ENCODE results near the gene ADGRG6. TPM values are rescaled to one million over a fixed set of nuclear protein-coding genes. Genes with fewer than 3 reads are reported as not detected.

ADGRG6 gene
- total RNA-seq, 1 experiment from 2014 or later: 0.49 TPM

GRCh38 chr6:142262231-142262630 is 39.6 kb upstream of the ADGRG6 start:
- no peaks in the 10 kb centered on the region for H3K4me1 ChIP-seq (ENCODE audit: insufficient read depth, low read length, poor library complexity, severe bottlenecking)
- ChIA-PET POLR2A (ENCODE audit: low non-redundant PET) (no interaction called here), CTCF (no interaction called here)

GRCh38 chr6:142265476-142265875 is 36.3 kb upstream of the ADGRG6 start:
- Histone ChIP-seq H3K27me3 (replicated peaks; ENCODE audit: insufficient read depth, low read depth, low read length, poor library complexity) (no peaks in the 10 kb centered on the region), H3K9me3 (ENCODE audit: low read depth, low read length, poor library complexity, severe bottlenecking) (no peaks in the 10 kb centered on the region), H3K4me3 (ENCODE audit: low read depth, low read length, poor library complexity, severe bottlenecking) (no peak overlapping the region), H3K4me1 (ENCODE audit: insufficient read depth, low read length, poor library complexity, severe bottlenecking) (no peaks in the 10 kb centered on the region), H3K27ac (ENCODE audit: low read depth, low read length, poor library complexity, severe bottlenecking) (no peak overlapping the region), H3K36me3 (ENCODE audit: insufficient read depth, low read length, poor library complexity, severe bottlenecking) (no peaks in the 10 kb centered on the region)
- POLR2A ChIA-PET (ENCODE audit: low non-redundant PET): interaction anchor here (0.6 kb wide), 1 partner anchor 406 kb away, joined by 3 read pairs; no protein-coding TSS in a partner anchor
- no peak for DNase-seq (ENCODE audit: low spot score)
- intact Hi-C loops (cut with micrococcal nuclease; ENCODE audit: unreplicated experiment): no loop called here
- TF ChIP-seq EZH2 (IDR thresholded peaks at IDR 0.05; ENCODE audit: borderline replicate concordance, low read depth, low read length, poor library complexity, severe bottlenecking) (no peak), CTCF (conservative IDR thresholded peaks at IDR 0.05; ENCODE audit: low read depth, low read length) (no peak)
- no TSS peak for BruUV-seq (replicated peaks)
- CTCF ChIA-PET: no interaction called here

More at GRCh38 chr6:142262231-142262630, 39.6 kb upstream of the ADGRG6 start:
- Histone ChIP-seq H3K27ac (ENCODE audit: low read depth, low read length, poor library complexity, severe bottlenecking) (no peak overlapping the region), H3K9me3 (ENCODE audit: low read depth, low read length, poor library complexity, severe bottlenecking) (no peaks in the 10 kb centered on the region), H3K27me3 (replicated peaks; ENCODE audit: insufficient read depth, low read depth, low read length, poor library complexity) (no peaks in the 10 kb centered on the region), H3K36me3 (ENCODE audit: insufficient read depth, low read length, poor library complexity, severe bottlenecking) (no peaks in the 10 kb centered on the region), H3K4me3 (ENCODE audit: low read depth, low read length, poor library complexity, severe bottlenecking) (no peak overlapping the region)
- TF ChIP-seq CTCF (conservative IDR thresholded peaks at IDR 0.05; ENCODE audit: low read depth, low read length): no peak
- TF ChIP-seq EZH2 (IDR thresholded peaks at IDR 0.05; ENCODE audit: borderline replicate concordance, low read depth, low read length, poor library complexity, severe bottlenecking): no peak
- intact Hi-C loops (cut with micrococcal nuclease; ENCODE audit: unreplicated experiment): no loop called here
- no peak for DNase-seq (ENCODE audit: low spot score)
- no TSS peak for BruUV-seq (replicated peaks)

- no peaks in the 10 kb centered on the region for H3K9me3 ChIP-seq (ENCODE audit: low read depth, low read length, poor library complexity, severe bottlenecking)
- POLR2A ChIA-PET (ENCODE audit: low non-redundant PET): no interaction called here
- BruUV-seq (replicated peaks): no TSS peak
- H3K4me1 ChIP-seq (ENCODE audit: insufficient read depth, low read length, poor library complexity, severe bottlenecking): no peaks in the 10 kb centered on the region
- intact Hi-C loops (cut with micrococcal nuclease; ENCODE audit: unreplicated experiment): no loop called here
- DNase-seq (ENCODE audit: low spot score): no peak
- H3K36me3 ChIP-seq (ENCODE audit: insufficient read depth, low read length, poor library complexity, severe bottlenecking): no peaks in the 10 kb centered on the region
- H3K27ac ChIP-seq (ENCODE audit: low read depth, low read length, poor library complexity, severe bottlenecking): no peak overlapping the region
- H3K27me3 ChIP-seq (replicated peaks; ENCODE audit: insufficient read depth, low read depth, low read length, poor library complexity): no peaks in the 10 kb centered on the region
- TF ChIP-seq EZH2 (IDR thresholded peaks at IDR 0.05; ENCODE audit: borderline replicate concordance, low read depth, low read length, poor library complexity, severe bottlenecking): no peak
- no peak for TF ChIP-seq CTCF (conservative IDR thresholded peaks at IDR 0.05; ENCODE audit: low read depth, low read length)
- H3K4me3 ChIP-seq (ENCODE audit: low read depth, low read length, poor library complexity, severe bottlenecking): no peak overlapping the region
- CTCF ChIA-PET: no interaction called here
These were observed 35.7 kb upstream of the ADGRG6 start for GRCh38 chr6:142266060-142266459.

Data from A673 (cell line).